Epithelial cell of proximal tubule (primary cell): ENCODE data around the gene COA5. TPM values are rescaled to one million over a fixed set of nuclear protein-coding genes. Genes with fewer than 3 reads are reported as not detected.

Experiments used
- DNase-seq: peaks from one replicate; pipeline ENCODE4 v3.0.0-alpha.2; 2011; ENCODE audit warnings: low read depth
- H3K4me3 ChIP-seq: 2 replicates; pipeline ENCODE4 v1.5.1; 2011; ENCODE audit warnings: low read depth, mild to moderate bottlenecking, low read length
- total RNA-seq: library from RNA; depleted of rRNA; stranded (reverse); fragments of >200 nt; gene quantifications from 2 replicates; pipeline ENCODE4 v1.2.3, GENCODE V29; 2015
- TF ChIP-seq, protein P1 (sequence below): conservative IDR thresholded peaks from 2 replicates; pipeline ENCODE4 v1.5.1; 2012; ENCODE audit warnings: low read depth, mild to moderate bottlenecking, low read length

COA5 gene
- total RNA-seq, 1 donor from 2014 or later: 9.3 TPM

DNA sequence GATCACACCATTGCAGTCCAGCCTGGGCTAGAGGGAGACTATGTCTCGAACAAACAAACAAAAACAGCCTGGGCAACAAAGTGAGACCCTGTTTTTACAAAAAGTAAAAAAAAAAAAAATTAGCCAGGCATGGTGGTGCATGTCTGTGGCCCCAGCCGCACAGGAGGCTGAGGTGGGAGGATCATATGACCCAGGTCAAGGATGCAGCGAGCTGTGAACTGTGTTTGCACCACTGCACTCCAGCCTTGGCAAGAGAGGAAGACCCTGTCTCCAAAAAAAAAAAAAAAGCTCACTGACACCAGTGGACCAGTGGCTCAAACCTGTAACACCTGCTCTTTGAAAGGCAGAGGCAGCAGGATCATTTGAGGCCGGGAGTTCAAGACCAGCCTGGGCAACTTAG, 40.1 kb upstream of the COA5 start:
- no peak overlapping the region for H3K4me3 ChIP-seq
- DNase-seq: no peak
- TF ChIP-seq, protein P1, sequence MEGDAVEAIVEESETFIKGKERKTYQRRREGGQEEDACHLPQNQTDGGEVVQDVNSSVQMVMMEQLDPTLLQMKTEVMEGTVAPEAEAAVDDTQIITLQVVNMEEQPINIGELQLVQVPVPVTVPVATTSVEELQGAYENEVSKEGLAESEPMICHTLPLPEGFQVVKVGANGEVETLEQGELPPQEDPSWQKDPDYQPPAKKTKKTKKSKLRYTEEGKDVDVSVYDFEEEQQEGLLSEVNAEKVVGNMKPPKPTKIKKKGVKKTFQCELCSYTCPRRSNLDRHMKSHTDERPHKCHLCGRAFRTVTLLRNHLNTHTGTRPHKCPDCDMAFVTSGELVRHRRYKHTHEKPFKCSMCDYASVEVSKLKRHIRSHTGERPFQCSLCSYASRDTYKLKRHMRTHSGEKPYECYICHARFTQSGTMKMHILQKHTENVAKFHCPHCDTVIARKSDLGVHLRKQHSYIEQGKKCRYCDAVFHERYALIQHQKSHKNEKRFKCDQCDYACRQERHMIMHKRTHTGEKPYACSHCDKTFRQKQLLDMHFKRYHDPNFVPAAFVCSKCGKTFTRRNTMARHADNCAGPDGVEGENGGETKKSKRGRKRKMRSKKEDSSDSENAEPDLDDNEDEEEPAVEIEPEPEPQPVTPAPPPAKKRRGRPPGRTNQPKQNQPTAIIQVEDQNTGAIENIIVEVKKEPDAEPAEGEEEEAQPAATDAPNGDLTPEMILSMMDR: no peak

DNA sequence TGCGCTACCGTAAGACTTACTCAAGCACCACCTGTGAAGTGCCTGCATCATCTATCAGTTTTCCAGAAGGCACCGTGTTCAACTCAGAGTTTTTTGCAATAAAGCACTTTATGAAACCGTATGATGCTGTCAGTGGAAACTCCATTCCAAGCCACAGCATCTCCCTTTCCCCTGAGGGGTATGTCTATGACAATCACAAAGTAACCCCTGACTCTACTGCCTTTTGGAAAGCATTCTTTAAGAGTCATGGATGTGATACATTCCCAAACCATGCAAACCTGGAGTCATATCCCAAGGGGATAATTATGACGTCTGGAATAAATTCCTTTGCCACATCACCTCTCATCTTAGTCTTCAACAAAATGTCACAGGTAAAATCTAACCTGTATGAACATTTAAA, 39.3 kb upstream of the COA5 start:
- TF ChIP-seq, protein P1: no peak
- H3K4me3 ChIP-seq: no peak overlapping the region
- no peak for DNase-seq

DNA sequence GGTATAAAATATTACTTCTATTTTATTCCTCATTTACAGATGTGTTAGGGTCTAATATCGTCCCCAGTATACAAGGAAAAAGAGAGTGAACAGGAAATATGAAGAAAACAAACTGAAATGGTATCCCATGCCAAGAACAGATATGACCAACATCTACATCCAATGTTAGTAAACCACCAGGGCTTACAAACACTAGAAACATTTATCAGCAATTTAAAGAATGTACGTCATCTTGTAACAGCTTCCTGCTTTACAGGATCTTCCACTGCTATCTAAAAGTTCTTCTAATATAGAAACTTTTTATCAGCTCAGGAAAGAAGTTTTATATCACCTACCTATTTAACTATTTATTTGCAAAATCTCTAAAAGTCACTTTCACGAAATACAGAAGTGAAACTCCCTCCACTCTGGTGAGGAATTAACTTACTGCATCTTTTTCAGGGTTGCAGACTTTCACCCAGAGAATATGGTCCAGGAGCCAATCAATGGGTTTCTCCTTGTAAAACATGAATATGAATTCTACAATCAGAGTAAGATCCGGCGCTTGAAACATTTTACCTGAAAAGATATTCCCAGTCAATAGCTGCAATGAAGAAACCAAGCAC, 35.3 kb upstream of the COA5 start:
- TF ChIP-seq, protein P1: no peak
- H3K4me3 ChIP-seq: no peak overlapping the region

DNA sequence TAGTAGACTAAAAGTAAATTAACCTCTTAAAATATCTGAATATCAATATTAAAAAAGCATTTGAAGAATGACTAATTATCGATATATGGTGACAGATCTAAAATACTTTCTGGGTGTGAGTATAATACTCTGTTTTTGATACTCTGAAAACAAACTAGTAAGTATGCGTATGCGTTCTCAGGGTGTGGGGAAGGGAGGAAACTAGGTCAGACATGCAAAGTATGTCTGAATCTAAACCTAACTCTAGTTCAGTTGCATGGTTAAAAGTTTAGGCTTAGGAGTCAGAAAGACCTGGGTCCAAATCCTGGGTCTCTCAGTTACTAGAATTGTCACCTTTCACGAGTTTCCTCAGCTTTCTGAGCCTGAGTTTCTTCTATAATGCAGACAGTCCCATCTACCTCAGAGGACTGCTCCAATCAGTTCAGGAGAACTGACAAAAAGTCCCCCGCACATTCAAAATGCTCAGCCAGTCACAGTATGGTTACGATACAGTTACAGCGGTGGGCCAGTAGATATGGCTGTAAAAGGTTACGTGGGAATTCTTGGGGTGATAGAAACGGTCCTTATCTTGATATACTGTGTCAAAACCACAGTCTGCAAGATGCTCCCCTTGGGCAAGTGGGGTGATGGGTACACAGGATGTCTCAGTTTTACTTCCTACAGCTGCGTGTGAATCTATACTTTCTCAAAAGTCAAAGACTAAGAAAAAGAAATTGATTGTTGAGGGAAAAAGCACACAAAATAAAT, 29.3 kb upstream of the COA5 start:
- DNase-seq: no peak
- no peak overlapping the region for H3K4me3 ChIP-seq
- TF ChIP-seq, protein P1: no peak

More for the DNA sequence above, 35.3 kb upstream of the COA5 start:
- no peak for DNase-seq

DNA sequence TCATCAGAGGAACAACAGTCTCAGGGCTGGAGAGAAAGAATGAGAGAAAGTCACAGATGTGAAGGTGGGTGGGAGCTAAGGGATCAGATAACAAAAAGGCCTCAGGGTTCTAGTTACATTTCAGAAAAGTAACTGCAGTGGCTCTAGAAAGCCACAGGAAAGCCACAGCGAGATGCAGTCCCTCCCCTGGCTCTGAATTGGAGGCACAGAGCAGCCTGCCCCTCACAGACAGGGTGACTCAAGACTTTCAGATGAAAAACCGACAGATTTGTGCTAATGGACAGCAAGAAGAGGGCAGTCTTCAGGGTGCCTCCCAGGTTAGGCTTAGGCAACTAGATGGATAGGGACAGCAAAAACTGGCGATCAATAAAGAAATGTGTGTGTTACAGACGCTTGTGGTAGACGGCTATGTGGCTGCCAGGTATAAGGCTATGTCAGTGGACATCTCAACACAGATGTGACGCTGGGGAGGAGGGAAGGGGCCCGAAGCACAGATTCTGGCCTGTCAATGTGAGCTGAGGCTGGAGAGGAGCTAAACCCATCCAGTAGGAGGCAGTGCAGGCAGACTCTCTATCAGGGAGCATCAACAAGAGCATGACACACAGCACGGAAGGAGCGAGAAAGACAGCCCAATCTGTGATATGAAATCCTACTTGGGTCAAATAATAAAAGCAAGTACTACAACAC, 26.2 kb upstream of the COA5 start:
- no peak overlapping the region for H3K4me3 ChIP-seq
- TF ChIP-seq, protein P1: peak; percentile 51
- DNase-seq: no peak

DNA sequence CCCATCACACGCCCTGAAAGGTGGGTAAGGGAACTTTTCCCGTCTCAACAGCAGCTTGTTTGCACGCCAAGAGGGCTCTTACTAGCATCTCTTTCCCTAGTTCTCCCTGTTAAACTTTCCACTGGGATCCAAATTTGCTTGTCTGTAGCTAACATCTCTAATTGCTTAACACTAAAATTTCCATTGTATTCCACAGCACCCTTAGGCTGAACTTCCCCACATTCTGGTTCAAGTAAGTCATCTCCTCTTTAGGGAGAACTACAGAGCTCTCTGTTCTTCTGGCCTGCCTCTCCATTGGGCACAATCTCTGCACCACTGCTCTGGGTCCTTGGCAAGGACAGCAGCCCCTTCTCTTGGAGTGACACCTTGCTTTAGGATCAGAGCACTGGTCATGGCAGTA, 24.0 kb upstream of the COA5 start:
- DNase-seq: no peak
- TF ChIP-seq, protein P1: no peak
- no peak overlapping the region for H3K4me3 ChIP-seq
